Tibial nerve (tissue), 4 donors: ENCODE results near the gene SLC44A5.
"Not testable (repeated sequence)": the region's sequence is repeated elsewhere in the genome, so short reads cannot be mapped to it uniquely, and the experiment has no call there.

Experiments
- CTCF ChIP-seq, 5 experiments: fragments of 200-600 bp in 3 of 5; fragments of 450-650 bp in 2 of 5; sonication (generic) in 3 of 5; IDR thresholded peaks; one replicate each; pipeline ENCODE4 v1.5.1; 2016 to 2019; ENCODE audit warnings: antibody characterized with exemption in 5 of 5, mild to moderate bottlenecking in 3 of 5, moderate library complexity in 2 of 5
- EP300 ChIP-seq, 2 donors: sonication (generic); formaldehyde crosslinking; IDR thresholded peaks; one replicate each; pipeline ENCODE4 v1.6.1; 2017; ENCODE audit warnings: antibody characterized with exemption in 2 of 2, mild to moderate bottlenecking in 1 of 2
- POLR2A ChIP-seq, 2 donors: fragments of 450-650 bp; IDR thresholded peaks; one replicate each; pipeline ENCODE4 v1.6.1; 2017; ENCODE audit warnings: antibody characterized with exemption in 2 of 2, mild to moderate bottlenecking in 2 of 2, moderate library complexity in 2 of 2

DNA sequence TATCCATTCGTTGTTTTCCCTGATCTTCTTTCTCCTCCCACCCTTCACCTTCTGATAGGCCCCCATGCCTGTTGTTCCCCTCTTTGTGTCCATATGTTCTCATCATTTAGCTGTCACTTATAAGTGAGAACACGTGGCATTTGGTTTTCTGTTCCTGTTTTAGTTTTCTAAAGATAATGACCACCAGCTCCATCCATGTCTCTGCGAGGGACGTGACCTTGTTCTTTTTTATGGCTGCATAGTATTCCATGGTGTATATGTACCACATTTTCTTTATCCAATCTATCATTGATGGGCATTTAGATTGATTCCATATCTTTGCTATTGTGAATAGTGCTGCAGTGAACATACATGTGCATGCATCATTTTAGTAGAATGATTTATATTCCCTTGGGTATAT, 360.8 kb downstream of the SLC44A5 start:
- not testable (repeated sequence) for TF ChIP-seq POLR2A, CTCF, EP300 (IDR thresholded peaks at IDR 0.05)
